Thoracic aorta (tissue), 2 donors: Measurements from ENCODE around the gene MIGA1. TPM values are rescaled to one million over a fixed set of nuclear protein-coding genes. Genes with fewer than 3 reads are reported as not detected.
"Not testable (repeated sequence)": the region's sequence is repeated elsewhere in the genome, so short reads cannot be mapped to it uniquely, and the experiment has no call there.

Experiments
- ATAC-seq: fragments of 150-250 bp; one replicate; pipeline ENCODE4 v1.8.0; 2017; ENCODE audit warnings: low read depth; ENCODE audit not compliant: insufficient number of reproducible peaks, low FRiP score
- DNase-seq: peaks from one replicate; pipeline ENCODE4 v3.0.0-alpha.2; 2020; ENCODE audit warnings: low spot score
- H3K27ac ChIP-seq, 2 donors: fragments of 200-600 bp; sonication (generic); 1 replicate in 1 of 2; 2 replicates in 1 of 2; pipeline ENCODE4 v1.5.1; 2016; ENCODE audit warnings: mild to moderate bottlenecking in 2 of 2, moderate library complexity in 2 of 2
- H3K27me3 ChIP-seq: fragments of 200-600 bp; sonication (generic); replicated peaks from 2 replicates; pipeline ENCODE4 v1.6.0; 2016; ENCODE audit warnings: mild to moderate bottlenecking; ENCODE audit not compliant: insufficient read depth
- H3K36me3 ChIP-seq: fragments of 200-600 bp; sonication (generic); one replicate; pipeline ENCODE4 v1.5.1; 2016
- H3K4me1 ChIP-seq, 2 donors: fragments of 200-600 bp; sonication (generic); 1 replicate in 1 of 2; 2 replicates in 1 of 2; pipeline versions ENCODE4 v1.5.1 to v1.6.0; 2016; ENCODE audit warnings: low read depth in 2 of 2, mild to moderate bottlenecking in 1 of 2; ENCODE audit not compliant: control insufficient read depth in 1 of 2
- H3K4me3 ChIP-seq: fragments of 200-600 bp; sonication (generic); 2 replicates; pipeline ENCODE4 v1.5.1; 2016; ENCODE audit warnings: mild to moderate bottlenecking
- H3K9me3 ChIP-seq: fragments of 200-600 bp; sonication (generic); 2 replicates; pipeline ENCODE4 v1.5.1; 2016
- total RNA-seq, 2 donors: library from RNA; depleted of rRNA; stranded (reverse); fragments of >200 nt; gene quantifications; one replicate each; pipeline versions ENCODE4 v1.1.0 to v1.2.3, GENCODE V29; 2016
- TF ChIP-seq, protein P1 (sequence below): fragments of 200-600 bp; sonication (generic); IDR thresholded peaks from one replicate; pipeline ENCODE4 v1.5.1; 2019; ENCODE audit warnings: antibody characterized with exemption

MIGA1 gene
- total RNA-seq, 2 donors from 2014 or later: 16.0 to 24.3 TPM

DNA sequence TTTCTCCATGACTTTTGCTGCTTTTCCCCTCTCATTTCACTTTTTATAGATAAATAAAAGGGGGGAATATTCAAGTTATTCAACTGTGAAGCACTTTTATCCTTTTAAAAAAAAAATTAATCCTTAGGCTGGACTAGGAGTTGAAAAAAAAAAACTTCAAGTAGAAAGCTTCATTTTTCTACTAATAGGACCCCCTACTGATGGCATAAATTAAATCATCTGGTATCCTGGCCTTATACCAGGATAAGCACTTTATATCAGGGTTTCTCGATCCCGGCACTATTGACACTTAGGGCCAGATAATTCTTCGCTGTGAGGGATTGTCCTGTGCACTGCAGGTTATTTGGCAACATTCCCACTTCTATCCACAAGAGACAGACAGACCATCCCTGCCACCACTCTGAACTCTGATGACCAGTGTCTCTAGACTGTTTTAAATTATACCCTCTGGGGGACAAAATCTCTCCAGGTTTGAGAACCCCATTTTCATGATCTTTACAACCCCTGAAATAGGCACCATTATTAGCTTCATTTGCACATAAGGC lies 37.4 kb upstream of the MIGA1 start:
- no peak for DNase-seq
- no peak overlapping the region for H3K4me3 ChIP-seq
- H3K4me1 ChIP-seq: peaks cover 4 to 5% of the 10 kb centered on the region in 2 donors
- ATAC-seq: no peak
- no peak overlapping the region for H3K27ac ChIP-seq
- TF ChIP-seq, protein P1, sequence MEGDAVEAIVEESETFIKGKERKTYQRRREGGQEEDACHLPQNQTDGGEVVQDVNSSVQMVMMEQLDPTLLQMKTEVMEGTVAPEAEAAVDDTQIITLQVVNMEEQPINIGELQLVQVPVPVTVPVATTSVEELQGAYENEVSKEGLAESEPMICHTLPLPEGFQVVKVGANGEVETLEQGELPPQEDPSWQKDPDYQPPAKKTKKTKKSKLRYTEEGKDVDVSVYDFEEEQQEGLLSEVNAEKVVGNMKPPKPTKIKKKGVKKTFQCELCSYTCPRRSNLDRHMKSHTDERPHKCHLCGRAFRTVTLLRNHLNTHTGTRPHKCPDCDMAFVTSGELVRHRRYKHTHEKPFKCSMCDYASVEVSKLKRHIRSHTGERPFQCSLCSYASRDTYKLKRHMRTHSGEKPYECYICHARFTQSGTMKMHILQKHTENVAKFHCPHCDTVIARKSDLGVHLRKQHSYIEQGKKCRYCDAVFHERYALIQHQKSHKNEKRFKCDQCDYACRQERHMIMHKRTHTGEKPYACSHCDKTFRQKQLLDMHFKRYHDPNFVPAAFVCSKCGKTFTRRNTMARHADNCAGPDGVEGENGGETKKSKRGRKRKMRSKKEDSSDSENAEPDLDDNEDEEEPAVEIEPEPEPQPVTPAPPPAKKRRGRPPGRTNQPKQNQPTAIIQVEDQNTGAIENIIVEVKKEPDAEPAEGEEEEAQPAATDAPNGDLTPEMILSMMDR: no peak
- no peaks in the 10 kb centered on the region for H3K9me3 ChIP-seq
- peaks cover 17% of the 10 kb centered on the region for H3K36me3 ChIP-seq
- no peaks in the 10 kb centered on the region for H3K27me3 ChIP-seq

DNA sequence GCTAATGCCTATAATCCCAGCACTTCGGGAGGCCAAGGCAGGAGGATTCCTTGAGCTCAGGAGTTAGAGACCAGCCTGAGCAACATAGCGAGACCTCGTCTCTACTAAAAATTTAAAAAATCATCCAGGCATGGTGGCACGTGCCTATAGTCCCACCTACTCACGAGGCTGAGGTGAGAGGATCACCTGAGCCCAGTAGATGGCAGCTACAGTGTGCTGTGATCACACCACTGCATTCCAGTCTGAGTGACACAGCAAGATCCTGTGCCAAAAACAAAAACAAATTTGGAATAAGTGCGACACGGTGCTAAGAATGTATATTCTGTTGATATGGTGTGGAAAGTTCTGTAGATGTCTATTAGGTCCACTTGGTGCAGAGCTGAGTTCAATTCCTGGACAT lies 34.9 kb upstream of the MIGA1 start:
- TF ChIP-seq, protein P1: no peak
- ATAC-seq: no peak
- Histone ChIP-seq H3K36me3 (peaks cover 8% of the 10 kb centered on the region), H3K9me3 (no peaks in the 10 kb centered on the region), H3K27ac (no peak overlapping the region), H3K4me1 (peaks cover 19 to 20% of the 10 kb centered on the region in 2 donors), H3K27me3 (no peaks in the 10 kb centered on the region), H3K4me3 (no peak overlapping the region)
- no peak for DNase-seq

DNA sequence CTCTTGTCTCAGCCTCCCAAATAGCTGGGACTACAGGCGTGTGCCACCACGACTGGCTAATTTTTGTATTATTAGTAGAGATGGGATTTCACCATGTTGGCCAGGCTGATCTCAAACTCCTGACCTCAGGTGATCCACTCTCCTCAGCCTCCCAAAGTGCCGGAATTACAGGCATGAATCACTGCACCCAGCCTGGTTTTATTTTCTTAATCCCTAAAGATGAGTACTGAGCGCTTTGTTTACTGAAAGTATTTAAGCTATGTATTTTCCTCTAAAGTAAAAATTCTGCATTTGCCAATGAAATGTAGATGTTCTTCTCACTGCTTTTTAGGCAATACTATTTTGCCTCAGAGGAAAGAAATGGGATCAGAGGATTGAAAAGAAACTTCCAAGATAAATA lies 30.0 kb upstream of the MIGA1 start:
- DNase-seq, H3K36me3 ChIP-seq, ATAC-seq, H3K9me3 ChIP-seq, H3K4me3 ChIP-seq, H3K27ac ChIP-seq, H3K27me3 ChIP-seq: not testable (repeated sequence)
- peaks cover 23 to 24% of the 10 kb centered on the region in 2 donors for H3K4me1 ChIP-seq

DNA sequence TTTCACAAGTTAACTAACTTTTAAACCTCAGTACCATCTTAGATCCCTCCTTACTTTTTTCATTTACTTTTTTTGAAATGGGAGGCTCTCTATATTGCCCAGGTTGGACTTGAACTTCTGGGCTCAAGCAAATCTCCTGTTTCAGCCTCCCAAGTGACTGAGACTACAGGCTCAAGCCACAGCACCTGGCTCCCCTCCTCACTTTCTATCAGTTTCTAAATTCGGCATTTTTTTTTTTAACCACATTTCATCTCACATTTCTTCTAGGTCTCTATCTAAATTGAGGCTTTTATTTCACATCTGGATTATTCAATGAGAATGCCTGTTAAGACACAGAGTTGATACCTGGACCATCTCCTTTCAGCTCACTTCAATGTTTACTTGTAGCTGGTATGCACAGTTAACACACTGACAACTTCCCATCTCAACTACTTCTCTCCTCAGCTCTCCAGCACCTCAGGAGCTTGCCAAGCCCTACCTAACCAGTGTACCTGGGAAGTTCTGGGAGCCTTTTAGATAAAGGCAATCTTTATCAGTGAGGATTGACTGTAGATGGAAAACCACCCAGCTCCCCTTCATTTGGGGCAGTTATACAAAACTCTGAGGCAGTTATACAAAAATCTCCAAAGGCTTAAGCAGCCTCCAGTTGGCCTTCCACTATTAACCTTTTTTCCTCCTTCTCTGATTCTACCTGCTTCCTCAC lies 23.2 kb upstream of the MIGA1 start:
- Histone ChIP-seq H3K27me3 (no peaks in the 10 kb centered on the region), H3K27ac (peak overlapping the region in 1 of 2 donors; percentile 65), H3K4me1 (peaks cover 34 to 37% of the 10 kb centered on the region in 2 donors), H3K4me3 (no peak overlapping the region), H3K9me3 (no peaks in the 10 kb centered on the region), H3K36me3 (no peaks in the 10 kb centered on the region)
- TF ChIP-seq, protein P1: no peak
- ATAC-seq: no peak
- DNase-seq: no peak

DNA sequence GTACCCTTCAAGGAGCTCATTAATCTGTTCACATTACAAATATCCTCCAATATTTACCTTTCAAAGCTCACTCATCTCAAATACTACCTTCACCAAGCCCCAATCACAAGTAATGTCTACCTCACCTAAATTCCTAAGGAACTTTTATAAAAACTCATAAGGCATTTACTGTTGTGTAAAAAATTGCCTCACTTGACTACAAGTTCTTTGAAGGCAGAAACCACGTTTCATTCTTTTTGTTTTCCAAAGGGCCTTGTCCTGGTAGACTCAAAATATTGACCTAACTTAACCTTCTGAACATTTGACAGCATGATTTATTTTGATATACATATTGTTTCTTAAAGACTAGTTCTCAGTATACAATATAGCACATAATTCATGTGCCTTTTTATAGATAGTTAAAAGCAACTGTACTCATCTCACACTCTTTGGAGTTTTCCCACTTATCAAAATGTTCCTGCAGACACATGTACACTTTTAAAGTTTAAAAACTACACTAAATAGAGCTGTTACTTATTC lies 22.3 kb upstream of the MIGA1 start:
- Histone ChIP-seq H3K4me3 (peak overlapping the region; percentile 94), H3K4me1 (peaks cover 34 to 37% of the 10 kb centered on the region in 2 donors), H3K9me3 (no peaks in the 10 kb centered on the region), H3K27ac (peak overlapping the region in 1 of 2 donors; percentile 65), H3K36me3 (no peaks in the 10 kb centered on the region), H3K27me3 (no peaks in the 10 kb centered on the region)
- TF ChIP-seq, protein P1: no peak
- DNase-seq (no peak), ATAC-seq (no peak)
